Measurements from ENCODE around the gene ANKRD12.

DNA sequence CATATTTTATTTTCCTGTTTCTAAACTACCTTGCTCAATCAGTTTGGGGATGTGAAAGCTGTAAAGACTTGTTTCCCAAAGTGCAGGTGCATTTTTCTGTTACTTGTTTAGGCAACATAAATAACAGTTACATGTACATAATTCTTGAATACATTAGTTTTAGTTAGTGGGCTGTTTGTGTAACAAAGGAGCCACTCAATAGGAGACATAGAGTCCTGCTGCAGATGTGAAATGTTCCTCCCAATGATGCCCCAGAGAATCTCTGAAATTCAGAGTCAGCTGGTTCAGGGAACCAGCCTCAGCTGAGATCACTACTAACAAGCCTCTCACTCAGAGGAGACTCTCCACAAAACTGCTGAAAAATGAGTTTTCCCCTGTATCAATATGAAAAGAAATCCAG, 106.4 kb downstream of the ANKRD12 start:
- no peak for TF ChIP-seq POLR2A (IDR thresholded peaks at IDR 0.05)
- TF ChIP-seq, protein P1, sequence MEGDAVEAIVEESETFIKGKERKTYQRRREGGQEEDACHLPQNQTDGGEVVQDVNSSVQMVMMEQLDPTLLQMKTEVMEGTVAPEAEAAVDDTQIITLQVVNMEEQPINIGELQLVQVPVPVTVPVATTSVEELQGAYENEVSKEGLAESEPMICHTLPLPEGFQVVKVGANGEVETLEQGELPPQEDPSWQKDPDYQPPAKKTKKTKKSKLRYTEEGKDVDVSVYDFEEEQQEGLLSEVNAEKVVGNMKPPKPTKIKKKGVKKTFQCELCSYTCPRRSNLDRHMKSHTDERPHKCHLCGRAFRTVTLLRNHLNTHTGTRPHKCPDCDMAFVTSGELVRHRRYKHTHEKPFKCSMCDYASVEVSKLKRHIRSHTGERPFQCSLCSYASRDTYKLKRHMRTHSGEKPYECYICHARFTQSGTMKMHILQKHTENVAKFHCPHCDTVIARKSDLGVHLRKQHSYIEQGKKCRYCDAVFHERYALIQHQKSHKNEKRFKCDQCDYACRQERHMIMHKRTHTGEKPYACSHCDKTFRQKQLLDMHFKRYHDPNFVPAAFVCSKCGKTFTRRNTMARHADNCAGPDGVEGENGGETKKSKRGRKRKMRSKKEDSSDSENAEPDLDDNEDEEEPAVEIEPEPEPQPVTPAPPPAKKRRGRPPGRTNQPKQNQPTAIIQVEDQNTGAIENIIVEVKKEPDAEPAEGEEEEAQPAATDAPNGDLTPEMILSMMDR (IDR thresholded peaks at IDR 0.05): no peak

All from breast epithelium (tissue), 3 donors.